DOHH2 (cell line): ENCODE results near the gene IMMT.

Source experiments
- H3F3A ChIP-seq: fragments of 200-600 bp; sonication (generic), shearing (Covaris generic); 2 replicates; pipeline ENCODE4 v1.6.0; 2016; ENCODE audit warnings: antibody characterized with exemption, mild to moderate bottlenecking; ENCODE audit not compliant: control insufficient read depth, insufficient read depth
- H3K27ac ChIP-seq: fragments of 200-600 bp; sonication (generic); 2 replicates; pipeline ENCODE4 v1.5.1; 2014; ENCODE audit warnings: low read depth, mild to moderate bottlenecking, low read length, moderate library complexity
- H3K27me3 ChIP-seq: fragments of 200-600 bp; sonication (generic); 2 replicates; pipeline ENCODE4 v1.6.1; 2014; ENCODE audit warnings: mild to moderate bottlenecking, low read length, mixed read lengths; ENCODE audit not compliant: control insufficient read depth
- H3K36me3 ChIP-seq: fragments of 200-600 bp; sonication (generic); 2 replicates; pipeline ENCODE4 v1.6.1; 2014; ENCODE audit warnings: mild to moderate bottlenecking, low read length, moderate library complexity, mixed read lengths; ENCODE audit not compliant: control insufficient read depth
- H3K4me1 ChIP-seq: fragments of 200-600 bp; sonication (generic); 2 replicates; pipeline ENCODE4 v1.6.1; 2014; ENCODE audit warnings: mild to moderate bottlenecking, low read length, mixed read lengths; ENCODE audit not compliant: control insufficient read depth
- H3K4me2 ChIP-seq: fragments of 200-600 bp; sonication (generic); 2 replicates; pipeline ENCODE4 v1.6.0; 2014; ENCODE audit warnings: mild to moderate bottlenecking, low read length, moderate library complexity
- H3K4me3 ChIP-seq: fragments of 200-600 bp; sonication (generic); 2 replicates; pipeline ENCODE4 v1.5.1; 2014; ENCODE audit warnings: mild to moderate bottlenecking, low read length, mixed read lengths
- H3K79me2 ChIP-seq: fragments of 200-600 bp; sonication (generic); 2 replicates; pipeline ENCODE4 v1.6.1; 2014; ENCODE audit warnings: mild to moderate bottlenecking, low read length, mixed read lengths; ENCODE audit not compliant: control insufficient read depth
- H3K9me2 ChIP-seq: fragments of 200-600 bp; sonication (generic); replicated peaks from 2 replicates; pipeline ENCODE4 v1.6.1; 2014; ENCODE audit warnings: mild to moderate bottlenecking, low read length, mixed read lengths; ENCODE audit not compliant: control insufficient read depth
- H3K9me3 ChIP-seq: fragments of 200-600 bp; sonication (generic); 2 replicates; pipeline ENCODE4 v1.6.1; 2014; ENCODE audit warnings: antibody characterized with exemption, low read length, mixed read lengths; ENCODE audit not compliant: control insufficient read depth, insufficient read depth
- H4K20me1 ChIP-seq: fragments of 200-600 bp; sonication (generic); 2 replicates; pipeline ENCODE4 v1.6.0; 2014; ENCODE audit warnings: low read depth, mild to moderate bottlenecking, antibody characterized with exemption, low read length, moderate library complexity; ENCODE audit not compliant: control insufficient read depth, insufficient read depth
- EZH2phosphoT487 ChIP-seq: fragments of 200-600 bp; sonication (generic); IDR thresholded peaks from 2 replicates; pipeline ENCODE4 v1.6.1; 2017; ENCODE audit warnings: borderline replicate concordance, mild to moderate bottlenecking, antibody characterized with exemption, low read length, moderate library complexity, mixed read lengths
- TF ChIP-seq, protein P1 (sequence below): fragments of 200-600 bp; sonication (generic); IDR thresholded peaks from one replicate; pipeline ENCODE4 v1.5.1; 2014; ENCODE audit warnings: antibody characterized with exemption, mild to moderate bottlenecking, low read depth, low read length; ENCODE audit not compliant: poor library complexity, severe bottlenecking

The IMMT gene

GRCh38 chr2:86147793-86148192, 47.5 kb downstream of the IMMT start:
- Histone ChIP-seq H3F3A (peaks cover 18% of the 10 kb centered on the region), H3K36me3 (peaks cover 92% of the 10 kb centered on the region)

DNA sequence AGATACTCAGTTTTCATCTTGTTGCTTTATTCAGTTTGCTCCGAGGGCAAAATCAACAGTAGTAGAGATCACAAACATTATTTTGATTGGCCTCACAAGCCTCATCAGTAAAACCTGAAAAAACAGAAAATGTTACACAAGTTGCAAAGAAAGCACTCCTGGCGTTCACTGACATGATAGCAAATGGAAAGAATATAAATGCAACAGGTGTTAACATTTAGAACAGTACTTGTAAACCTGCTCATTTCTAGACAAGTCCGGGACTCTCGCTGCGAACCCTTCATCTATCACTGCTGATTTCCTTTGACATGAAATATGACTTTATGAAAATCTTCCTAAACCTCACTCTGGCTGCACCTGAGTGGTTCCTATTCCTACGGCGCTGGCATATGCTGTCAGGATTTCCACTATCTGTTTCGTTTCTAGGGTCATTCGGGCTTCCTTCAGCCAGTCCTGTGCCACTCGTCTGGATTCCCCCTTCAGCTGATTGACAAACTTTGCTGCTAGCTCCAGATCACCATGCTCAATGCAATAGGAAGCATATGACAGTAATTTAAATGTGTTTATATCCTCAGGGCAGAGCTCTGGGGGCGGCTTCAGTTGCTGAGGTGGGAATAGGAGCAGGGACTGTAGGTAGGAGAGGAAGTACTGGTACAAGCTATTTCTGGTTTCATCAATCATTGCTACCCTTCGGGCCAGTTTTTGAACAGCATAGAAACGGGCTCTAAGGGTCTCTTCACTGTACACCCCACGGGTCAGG, 51.2 kb downstream of the IMMT start:
- Histone ChIP-seq H4K20me1 (peaks cover 5% of the 10 kb centered on the region; the same call in 1 of the 2 replicates), H3K27me3 (no peaks in the 10 kb centered on the region), H3K36me3 (peaks cover 92% of the 10 kb centered on the region), H3K9me3 (no peaks in the 10 kb centered on the region), H3K9me2 (no peaks in the 10 kb centered on the region), H3K79me2 (no peaks in the 10 kb centered on the region), H3F3A (peaks cover 40% of the 10 kb centered on the region), H3K4me3 (no peak overlapping the region), H3K4me1 (no peaks in the 10 kb centered on the region), H3K27ac (no peak overlapping the region), H3K4me2 (no peak overlapping the region)
- TF ChIP-seq EZH2phosphoT487: no peak
- TF ChIP-seq, protein P1, sequence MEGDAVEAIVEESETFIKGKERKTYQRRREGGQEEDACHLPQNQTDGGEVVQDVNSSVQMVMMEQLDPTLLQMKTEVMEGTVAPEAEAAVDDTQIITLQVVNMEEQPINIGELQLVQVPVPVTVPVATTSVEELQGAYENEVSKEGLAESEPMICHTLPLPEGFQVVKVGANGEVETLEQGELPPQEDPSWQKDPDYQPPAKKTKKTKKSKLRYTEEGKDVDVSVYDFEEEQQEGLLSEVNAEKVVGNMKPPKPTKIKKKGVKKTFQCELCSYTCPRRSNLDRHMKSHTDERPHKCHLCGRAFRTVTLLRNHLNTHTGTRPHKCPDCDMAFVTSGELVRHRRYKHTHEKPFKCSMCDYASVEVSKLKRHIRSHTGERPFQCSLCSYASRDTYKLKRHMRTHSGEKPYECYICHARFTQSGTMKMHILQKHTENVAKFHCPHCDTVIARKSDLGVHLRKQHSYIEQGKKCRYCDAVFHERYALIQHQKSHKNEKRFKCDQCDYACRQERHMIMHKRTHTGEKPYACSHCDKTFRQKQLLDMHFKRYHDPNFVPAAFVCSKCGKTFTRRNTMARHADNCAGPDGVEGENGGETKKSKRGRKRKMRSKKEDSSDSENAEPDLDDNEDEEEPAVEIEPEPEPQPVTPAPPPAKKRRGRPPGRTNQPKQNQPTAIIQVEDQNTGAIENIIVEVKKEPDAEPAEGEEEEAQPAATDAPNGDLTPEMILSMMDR: no peak

More at GRCh38 chr2:86147793-86148192, 47.5 kb downstream of the IMMT start:
- Histone ChIP-seq H3K27ac (no peak overlapping the region), H4K20me1 (no peaks in the 10 kb centered on the region; the same call in 1 of the 2 replicates), H3K4me3 (no peak overlapping the region), H3K4me1 (no peaks in the 10 kb centered on the region), H3K27me3 (no peaks in the 10 kb centered on the region), H3K4me2 (no peak overlapping the region), H3K9me3 (no peaks in the 10 kb centered on the region), H3K79me2 (no peaks in the 10 kb centered on the region), H3K9me2 (no peaks in the 10 kb centered on the region)
- TF ChIP-seq, protein P1: no peak
- TF ChIP-seq EZH2phosphoT487: no peak

DNA sequence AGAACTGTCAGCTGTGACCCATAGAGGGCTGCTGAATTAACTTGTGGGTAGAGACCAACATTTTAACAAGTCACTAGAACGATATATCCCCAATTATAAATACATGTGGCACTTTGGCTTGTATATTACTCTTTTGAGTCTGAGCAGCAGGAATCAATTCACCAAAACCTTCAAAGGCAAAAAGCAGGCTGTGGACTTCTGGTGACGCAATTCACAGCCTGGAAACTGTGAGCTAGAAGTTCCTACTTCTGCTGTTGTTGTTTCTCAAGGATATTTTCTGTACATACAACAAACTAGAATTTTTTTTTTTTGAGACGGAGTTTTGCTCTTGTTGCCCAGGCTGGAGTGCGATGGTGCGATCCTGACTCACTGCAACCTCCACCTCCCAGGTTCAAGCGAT, 52.0 kb downstream of the IMMT start:
- Histone ChIP-seq H3K36me3 (peaks cover 92% of the 10 kb centered on the region), H3K27ac (no peak overlapping the region)

More for the DNA sequence above, 52.0 kb downstream of the IMMT start:
- Histone ChIP-seq H3K27me3 (no peaks in the 10 kb centered on the region), H3K9me3 (no peaks in the 10 kb centered on the region), H3K79me2 (no peaks in the 10 kb centered on the region), H3F3A (peaks cover 36% of the 10 kb centered on the region), H3K4me2 (no peak overlapping the region), H3K4me1 (no peaks in the 10 kb centered on the region), H4K20me1 (peaks cover 5% of the 10 kb centered on the region; the same call in 1 of the 2 replicates), H3K9me2 (no peaks in the 10 kb centered on the region), H3K4me3 (no peak overlapping the region)
- no peak for TF ChIP-seq EZH2phosphoT487
- TF ChIP-seq, protein P1: no peak
